ENCODE data around the gene SP110.

Gene SP110

GRCh38 chr2:230164139-230164538, 55.6 kb downstream of the SP110 start:
- DNase-seq, result no peak

- no peak for DNase-seq
Observed at GRCh38 chr2:230162981-230163380, 56.8 kb downstream of the SP110 start.

DNA sequence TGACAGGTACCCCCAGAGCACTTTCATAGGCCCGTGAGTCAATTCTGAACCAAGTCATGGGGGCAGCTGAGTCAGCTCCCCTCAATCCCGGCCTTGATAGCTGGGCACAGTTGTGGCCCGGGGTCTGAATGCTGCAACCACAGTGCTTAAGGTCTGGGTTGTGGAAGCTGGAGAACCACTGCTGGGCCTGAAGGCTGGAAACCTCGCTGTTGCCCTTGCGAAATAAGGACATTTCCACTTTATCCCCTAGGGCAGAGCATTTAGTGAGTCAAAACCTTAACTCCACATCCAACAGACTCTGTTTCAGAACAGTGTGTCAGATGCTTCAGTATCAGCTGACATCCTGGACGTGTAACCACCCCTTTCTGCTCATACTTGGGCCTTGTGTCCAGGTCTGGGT, 58.6 kb downstream of the SP110 start:
- no peak for DNase-seq

- no peak for DNase-seq
Observed at GRCh38 chr2:230160112-230160660, 59.6 kb downstream of the SP110 start.

DNA sequence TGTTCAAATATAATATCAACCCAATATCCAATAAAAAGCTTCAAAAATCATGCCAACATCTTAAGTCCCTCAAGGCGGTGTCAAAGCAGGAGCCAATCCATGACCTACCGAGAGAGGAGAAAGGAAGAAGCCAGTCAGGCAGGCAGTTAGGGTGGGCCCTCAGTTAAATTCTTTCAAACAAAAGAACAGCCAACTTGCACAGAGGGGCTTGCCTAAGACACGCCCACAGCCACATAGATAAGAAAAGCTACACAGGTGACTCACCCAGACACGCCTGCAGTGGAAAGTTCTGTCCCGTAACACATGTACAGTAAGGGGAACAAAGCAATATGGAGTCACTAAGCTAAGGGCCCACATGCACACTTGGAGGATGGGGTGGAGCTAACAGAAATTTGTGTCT, 61.3 kb downstream of the SP110 start:
- no peak for DNase-seq

- no peak for DNase-seq
Observed at GRCh38 chr2:230156782-230157699, 62.7 kb downstream of the SP110 start.

GRCh38 chr2:230155359-230155758, 64.4 kb downstream of the SP110 start:
- no peak for DNase-seq

GRCh38 chr2:230153390-230153976, 66.3 kb downstream of the SP110 start:
- no peak for DNase-seq

DNA sequence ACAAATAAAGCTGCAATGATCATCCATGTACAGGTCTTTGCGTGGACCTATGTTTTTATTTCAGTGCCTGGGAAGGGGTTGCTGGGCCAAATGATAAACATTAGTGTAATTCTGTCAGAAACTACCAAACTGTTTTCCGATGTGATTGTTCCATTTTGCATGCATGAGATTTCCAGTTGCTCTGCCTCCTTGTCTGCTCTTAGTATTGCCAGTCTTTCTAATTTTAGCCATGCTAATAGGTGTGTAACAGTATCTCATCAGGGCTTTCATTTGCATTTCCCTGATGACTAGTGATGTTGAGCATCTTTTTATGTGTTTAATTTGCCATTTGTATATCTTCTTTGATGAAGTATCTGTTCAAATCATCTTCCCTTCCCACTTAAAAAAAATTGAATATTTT, 67.5 kb downstream of the SP110 start:
- no peak for DNase-seq

- DNase-seq, result no peak
Observed at GRCh38 chr2:230144355-230144754, 75.4 kb downstream of the SP110 start.

DNA sequence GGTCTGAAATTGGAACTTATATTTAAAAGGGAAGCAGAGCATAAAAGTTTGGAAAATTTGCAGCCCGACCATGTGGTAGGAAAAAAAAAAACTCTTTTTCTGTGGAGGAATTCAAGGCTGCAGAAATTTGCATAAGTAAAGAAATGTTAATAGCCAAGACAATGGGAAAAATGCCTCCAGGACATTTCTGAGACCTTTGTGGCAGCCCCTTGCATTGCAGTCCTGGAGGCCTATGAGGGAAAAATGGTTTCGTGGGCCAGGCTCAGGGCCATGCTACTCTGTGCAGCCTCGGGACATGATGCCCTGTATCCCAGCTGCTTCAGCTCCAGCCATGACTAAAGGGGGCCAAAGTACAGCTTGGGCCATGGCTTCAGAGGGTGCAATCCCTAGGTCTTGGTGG, 79.1 kb downstream of the SP110 start:
- DNase-seq, result no peak

- DNase-seq, result no peak
Observed at GRCh38 chr2:230137902-230138539, 81.8 kb downstream of the SP110 start.

DNA sequence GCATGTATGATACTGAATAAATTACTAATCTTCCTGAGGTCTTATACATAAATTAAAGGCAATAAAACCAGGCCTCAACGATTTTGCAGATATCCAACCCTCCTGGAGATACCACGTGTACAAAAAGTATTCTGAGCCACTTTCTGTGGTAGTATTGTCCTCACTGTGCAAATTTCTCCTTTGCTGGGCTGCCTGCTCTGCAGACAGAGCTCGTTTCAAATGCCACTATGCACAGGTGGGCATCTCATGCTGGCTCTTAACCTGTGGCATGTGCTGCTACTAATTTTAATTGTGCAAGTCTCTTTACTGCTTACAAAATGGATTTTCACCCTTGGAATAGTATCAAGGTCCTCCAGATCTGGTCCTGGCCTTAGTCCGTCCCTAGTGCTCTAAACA, 84.7 kb downstream of the SP110 start:
- DNase-seq, result no peak

DNA sequence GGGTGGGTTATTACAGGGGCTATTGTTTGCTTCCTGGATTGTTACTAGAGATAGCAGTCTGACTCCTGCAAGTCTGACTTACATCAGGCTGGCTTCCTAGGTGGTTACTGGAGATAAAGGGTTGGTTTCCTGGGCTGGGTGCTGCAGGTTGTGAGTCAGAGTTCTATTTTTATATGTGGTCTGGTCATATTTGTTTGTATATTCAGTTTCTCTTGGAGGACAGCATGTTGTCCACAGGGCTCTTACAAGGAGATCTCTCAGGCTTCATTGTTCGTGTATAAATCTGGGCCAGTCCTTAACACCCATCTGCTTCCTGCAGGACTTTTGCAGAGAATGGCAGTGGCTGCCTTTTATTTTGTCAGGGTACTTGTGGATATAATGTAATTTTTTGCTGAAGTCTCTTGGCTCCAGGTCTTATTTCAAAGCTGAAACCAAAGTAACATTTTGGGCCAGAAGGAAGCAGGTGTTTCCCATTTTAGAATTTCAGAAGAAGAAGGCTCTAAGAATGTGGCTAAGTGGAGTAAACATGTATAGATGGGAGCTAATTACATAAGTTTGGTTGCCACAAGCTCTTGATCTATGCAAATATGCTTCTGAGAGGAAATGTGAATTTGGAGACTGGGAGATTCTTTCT, 85.2 kb downstream of the SP110 start:
- DNase-seq, result no peak

- DNase-seq, result no peak
Observed at GRCh38 chr2:230131366-230131765, 88.4 kb downstream of the SP110 start.

- no peak for DNase-seq
Observed at GRCh38 chr2:230130668-230131364, 89.0 kb downstream of the SP110 start.

DNA sequence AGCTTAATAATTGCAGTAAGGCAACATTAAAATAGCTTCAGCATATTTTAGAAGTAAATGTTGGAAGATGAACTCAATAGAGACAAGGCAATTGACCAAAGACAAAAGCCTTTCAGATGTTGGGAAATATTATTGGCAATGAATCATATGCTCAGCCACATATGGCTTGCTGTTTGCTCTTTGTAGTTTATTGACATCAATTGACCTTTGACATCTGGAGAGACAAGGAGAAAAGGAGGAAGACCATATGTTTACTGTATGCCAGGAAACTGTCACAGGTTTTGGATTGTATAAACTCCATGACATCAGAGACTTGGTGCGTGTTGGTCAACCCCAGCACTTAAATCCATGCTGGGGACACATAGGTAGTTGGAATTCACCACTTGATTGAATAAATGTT, 90.4 kb downstream of the SP110 start:
- peak; percentile 4 for DNase-seq

DNA sequence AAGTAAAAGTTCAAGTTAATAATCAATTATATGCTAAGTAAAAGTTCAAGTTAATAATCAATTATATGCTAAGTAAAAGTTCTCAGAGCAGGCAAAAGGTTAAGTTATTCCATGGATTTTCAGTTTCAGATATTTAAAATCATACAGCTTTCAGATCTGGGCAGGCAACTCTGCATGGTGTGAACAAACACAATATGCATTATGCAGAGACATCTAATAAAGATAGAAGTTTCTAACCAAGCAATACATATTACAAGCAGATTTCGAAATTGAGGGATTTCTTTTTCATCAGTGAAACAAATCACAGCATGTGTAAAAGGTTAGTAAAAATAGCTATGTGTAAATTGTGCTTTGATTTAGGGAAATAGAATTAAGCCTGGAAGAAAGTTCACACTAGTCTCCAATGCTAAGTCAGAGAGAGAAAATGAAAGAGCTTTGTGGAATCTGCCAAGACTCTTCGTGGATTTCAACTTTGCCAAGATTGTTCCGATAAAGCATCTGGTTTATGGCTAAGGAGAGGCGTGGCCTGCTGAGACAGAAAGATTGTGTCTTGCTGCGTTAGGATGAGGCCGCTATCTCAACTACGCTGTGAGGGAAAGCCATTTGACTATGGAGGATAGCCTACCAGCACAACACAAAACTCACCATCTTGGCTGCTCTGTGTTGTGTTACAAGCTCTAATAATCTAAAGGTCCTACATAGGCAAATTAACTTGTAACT, 91.0 kb downstream of the SP110 start:
- peak; percentile 7 for DNase-seq

DNA sequence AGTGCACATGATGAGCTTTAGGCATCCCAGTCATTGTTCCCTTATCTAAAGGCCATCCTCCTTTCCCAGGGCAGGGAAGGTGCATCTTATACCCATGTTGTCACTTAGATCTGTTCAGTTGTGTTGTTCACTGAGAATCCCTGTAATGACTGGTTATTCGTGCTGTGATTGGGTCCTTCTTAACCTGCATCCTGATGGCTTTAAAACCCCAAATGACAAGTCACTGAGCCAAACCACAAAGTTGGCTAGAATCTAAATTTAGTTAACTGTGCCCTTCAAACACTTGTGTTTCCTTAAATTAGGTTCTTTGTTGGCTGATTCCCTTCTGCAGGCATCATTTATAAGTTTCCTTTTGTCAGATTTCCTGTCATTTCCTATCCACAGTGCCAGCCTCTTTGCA, 92.6 kb downstream of the SP110 start:
- DNase-seq, result no peak

DNA sequence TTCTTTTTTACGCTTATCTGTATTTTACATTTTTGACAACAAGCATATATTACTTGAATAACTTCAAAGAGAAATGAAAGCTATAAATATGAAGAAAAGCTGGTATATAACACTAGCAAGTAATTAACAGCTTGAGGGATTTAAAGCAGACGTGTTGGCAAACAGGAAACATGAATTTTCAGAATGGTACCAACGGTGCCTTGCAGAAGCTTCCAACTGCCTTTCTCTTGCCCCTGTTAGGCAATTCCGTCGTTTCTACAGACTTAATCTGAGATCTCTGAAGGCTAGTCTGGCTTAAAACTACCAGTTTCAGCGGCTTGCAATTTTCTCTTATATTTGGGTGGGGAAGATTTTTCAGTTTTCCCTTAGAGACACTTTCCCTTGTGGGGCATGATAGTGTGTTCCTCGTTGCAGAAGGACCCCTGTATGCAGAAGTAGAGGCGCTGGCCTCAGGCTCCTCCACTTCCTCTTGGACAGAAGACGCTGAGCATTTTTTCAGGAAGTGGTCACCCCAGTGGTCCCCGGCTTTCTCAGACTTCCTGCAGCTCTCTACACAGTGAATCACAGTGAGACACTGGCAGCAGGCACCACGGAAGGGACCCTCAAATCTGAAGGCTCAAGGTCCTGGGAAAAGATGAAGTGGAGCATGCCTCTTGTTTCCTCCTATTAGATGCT, 94.9 kb downstream of the SP110 start:
- DNase-seq, result no peak

DNA sequence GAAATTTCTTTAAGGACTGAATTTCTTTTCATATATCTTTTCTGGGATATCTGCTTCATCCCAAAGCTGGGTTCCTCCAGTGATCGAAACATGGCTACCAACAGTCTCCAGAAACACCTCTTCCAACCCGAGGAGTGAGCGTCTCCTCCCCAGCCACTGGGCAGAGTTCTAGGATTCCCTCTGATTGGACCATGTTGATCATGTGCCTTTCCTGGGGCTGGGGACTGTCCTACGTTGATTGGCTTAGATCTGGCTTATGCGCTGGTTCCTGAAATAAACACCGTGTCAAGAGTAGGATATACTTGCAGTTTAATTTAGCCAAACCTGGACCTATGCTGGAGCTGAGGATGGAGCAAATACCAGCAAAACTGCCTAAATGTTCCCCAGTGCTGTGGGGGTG, 95.5 kb downstream of the SP110 start:
- no peak for DNase-seq

Data from DMS 273 treated with DMSO at 0.1 percent for 48 hours (cell line).